SK-N-SH (cell line): ENCODE measurements around the gene DLL3. TPM values are rescaled to one million over a fixed set of nuclear protein-coding genes. Genes with fewer than 3 reads are reported as not detected.

Source experiments
- CTCF ChIA-PET: fragments of 300-600, 350-600 bp; formaldehyde crosslinking; extraction: SDS; loops from one replicate; lab custom pipeline; 2021; lab: Yijun Ruan, JAX
- POLR2A ChIA-PET: fragments of 350-600 bp; sonication (Branson Sonifier 250); formaldehyde crosslinking; extraction: SDS; loops from one replicate; lab custom pipeline; 2020; ENCODE audit warnings: antibody characterized with exemption, inconsistent platforms; lab: Yijun Ruan, JAX
- DNase-seq: peaks from one replicate; pipeline ENCODE4 v3.0.0; 2012
- H2AFZ ChIP-seq: fragments of 200-600 bp; sonication (generic); 2 replicates; pipeline ENCODE4 v1.8.1; 2016; ENCODE audit warnings: antibody characterized with exemption, mild to moderate bottlenecking, low read depth
- H3F3A ChIP-seq: fragments of 200-600 bp; sonication (generic); replicated peaks from 2 replicates; pipeline ENCODE3; 2016; ENCODE audit warnings: antibody characterized with exemption, mild to moderate bottlenecking; ENCODE audit not compliant: insufficient read depth
- H3K27ac ChIP-seq, 2 experiments: fragments of 200-500 bp in 1 of 2; fragments of 200-600 bp in 1 of 2; sonication (Bioruptor generic) in 1 of 2; sonication (generic), shearing (Covaris generic) in 1 of 2; 2 replicates each; pipeline versions ENCODE4 v1.5.1 to v1.6.1; 2014 to 2016; ENCODE audit warnings: low read depth in 2 of 2, inconsistent platforms in 1 of 2, low read length in 1 of 2, mild to moderate bottlenecking in 1 of 2, mixed read lengths in 1 of 2
- H3K27me3 ChIP-seq: fragments of 200-600 bp; sonication (generic), shearing (Covaris generic); 2 replicates; pipeline ENCODE4 v1.6.1; 2016; ENCODE audit warnings: mixed run types; ENCODE audit not compliant: insufficient read depth
- H3K36me3 ChIP-seq, 2 experiments: fragments of 200-500 bp in 1 of 2; fragments of 200-600 bp in 1 of 2; sonication (Bioruptor generic) in 1 of 2; sonication (generic) in 1 of 2; replicated peaks in 1 of 2; 2 replicates each; pipeline versions ENCODE3 to v1.5.1; 2014 to 2016; ENCODE audit warnings: low read length in 1 of 2, mild to moderate bottlenecking in 1 of 2; ENCODE audit not compliant: insufficient read depth in 2 of 2, control insufficient read depth in 1 of 2
- H3K4me1 ChIP-seq, 2 experiments: fragments of 200-500 bp in 1 of 2; fragments of 200-600 bp in 1 of 2; sonication (Bioruptor generic) in 1 of 2; sonication (generic), shearing (Covaris generic) in 1 of 2; 2 replicates each; pipeline versions ENCODE4 v1.5.1 to v1.6.1; 2014 to 2016; ENCODE audit warnings: low read depth in 1 of 2, low read length in 1 of 2, mixed run types in 1 of 2; ENCODE audit not compliant: insufficient read depth in 2 of 2, control insufficient read depth in 1 of 2
- H3K4me2 ChIP-seq: fragments of 200-600 bp; sonication (generic), shearing (Covaris generic); 2 replicates; pipeline ENCODE4 v1.6.1; 2017; ENCODE audit warnings: mixed run types
- H3K4me3 ChIP-seq, 2 experiments: fragments of 200-500 bp in 1 of 2; fragments of 200-600 bp in 1 of 2; sonication (Bioruptor generic) in 1 of 2; sonication (generic), shearing (Covaris generic) in 1 of 2; 2 replicates each; pipeline versions ENCODE4 v1.5.1 to v1.8.1; 2014 to 2016; ENCODE audit warnings: low read depth in 2 of 2, inconsistent platforms in 1 of 2, low read length in 1 of 2, mild to moderate bottlenecking in 1 of 2, mixed read lengths in 1 of 2, moderate library complexity in 1 of 2
- H3K79me2 ChIP-seq: fragments of 200-600 bp; sonication (generic); 2 replicates; pipeline ENCODE4 v1.8.1; 2017; ENCODE audit warnings: mild to moderate bottlenecking; ENCODE audit not compliant: insufficient read depth
- H3K9ac ChIP-seq: fragments of 200-600 bp; sonication (generic); 2 replicates; pipeline ENCODE4 v1.6.1; 2017; ENCODE audit warnings: mixed run types
- H3K9me2 ChIP-seq: fragments of 200-600 bp; sonication (generic); 2 replicates; pipeline ENCODE4 v1.6.1; 2017; ENCODE audit warnings: mixed run types
- H3K9me3 ChIP-seq: fragments of 200-600 bp; sonication (generic); 2 replicates; pipeline ENCODE4 v1.6.1; 2017; ENCODE audit warnings: mixed run types, mild to moderate bottlenecking, moderate library complexity
- H4K20me1 ChIP-seq: fragments of 200-600 bp; sonication (generic); 2 replicates; pipeline ENCODE4 v1.6.1; 2017; ENCODE audit warnings: mild to moderate bottlenecking, mixed run types; ENCODE audit not compliant: insufficient read depth
- CTCF ChIP-seq: fragments of 200-600 bp; sonication (generic); IDR thresholded peaks from 2 replicates; pipeline ENCODE4 v1.6.1; 2017; ENCODE audit warnings: antibody characterized with exemption, mild to moderate bottlenecking, moderate library complexity
- EP300 ChIP-seq, 2 experiments: IDR thresholded peaks; 2 replicates each; pipeline versions ENCODE4 v1.4.0 to v1.6.1; 2012; ENCODE audit warnings: borderline replicate concordance in 1 of 2, low read depth in 1 of 2, low read length in 1 of 2
- EZH2phosphoT487 ChIP-seq: fragments of 200-600 bp; sonication (generic); IDR thresholded peaks from 2 replicates; pipeline ENCODE4 v1.6.1; 2017; ENCODE audit warnings: low read depth, mixed run types, mild to moderate bottlenecking, antibody characterized with exemption, moderate library complexity, borderline replicate concordance
- FOXJ3 ChIP-seq: sonication (generic); formaldehyde crosslinking; IDR thresholded peaks from 2 replicates; pipeline ENCODE4 v1.5.1; 2020; ENCODE audit warnings: mild to moderate bottlenecking, missing genetic modification reagents
- FOXM1 ChIP-seq: IDR thresholded peaks from 2 replicates; pipeline ENCODE4 v1.4.0; 2012; ENCODE audit warnings: low read depth, mild to moderate bottlenecking
- IRF3 ChIP-seq: fragments of 150-350 bp; IDR thresholded peaks from 2 replicates; pipeline ENCODE4 v1.6.1; 2016; ENCODE audit warnings: mild to moderate bottlenecking, low read depth, low read length
- MEF2A ChIP-seq: IDR thresholded peaks from 2 replicates; pipeline ENCODE4 v1.4.0; 2012; ENCODE audit warnings: low read depth, borderline replicate concordance
- NFIC ChIP-seq: IDR thresholded peaks from 2 replicates; pipeline ENCODE4 v1.4.0; 2012; ENCODE audit warnings: borderline replicate concordance
- PBX3 ChIP-seq: IDR thresholded peaks from 2 replicates; pipeline ENCODE4; 2012
- POLR2AphosphoS5 ChIP-seq: IDR thresholded peaks from 2 replicates; pipeline ENCODE4 v1.6.1; 2012; ENCODE audit warnings: low read depth, low read length
- RAD21 ChIP-seq: IDR thresholded peaks from 2 replicates; pipeline ENCODE4 v1.6.1; 2012; ENCODE audit warnings: mild to moderate bottlenecking, low read length
- RCOR1 ChIP-seq: fragments of 150-350 bp; IDR thresholded peaks from 2 replicates; pipeline ENCODE4 v1.6.1; 2017; ENCODE audit warnings: antibody characterized with exemption, low read length
- SIN3A ChIP-seq: IDR thresholded peaks from 2 replicates; pipeline ENCODE4 v1.6.1; 2012; ENCODE audit warnings: low read depth, mild to moderate bottlenecking, low read length, moderate library complexity, borderline replicate concordance
- TEAD4 ChIP-seq: IDR thresholded peaks from 2 replicates; pipeline ENCODE4 v1.4.0; 2012; ENCODE audit warnings: mild to moderate bottlenecking, borderline replicate concordance; ENCODE audit not compliant: insufficient read depth
- USF1 ChIP-seq: IDR thresholded peaks from 2 replicates; pipeline ENCODE4 v1.4.0; 2012; ENCODE audit warnings: low read depth, borderline replicate concordance
- WGBS: methylation state at CpG from one replicate; pipeline ENCODE4 v1.1.6; 2017; ENCODE audit warnings: low lambda C conversion rate; 5-methylcytosine and 5-hydroxymethylcytosine counted together
- polyA plus RNA-seq, 3 experiments: library from polyadenylated mRNA; depleted of rRNA; stranded (reverse); fragments of >200 nt; gene quantifications; 2 replicates each; pipeline ENCODE4 v1.2.3, GENCODE V29; 2012

The DLL3 gene
- polyA plus RNA-seq, 1 of the 3 experiments (the other 2 are of a cell fraction): 4.7 TPM

- Histone ChIP-seq H3K9me2 (no peaks in the 10 kb centered on the region), H3K27me3 (no peaks in the 10 kb centered on the region), H3K9me3 (no peaks in the 10 kb centered on the region), H3K4me2 (no peak overlapping the region), H3K4me3 (no peak overlapping the region), H3F3A (peaks cover 3% of the 10 kb centered on the region), H3K36me3 (peaks cover 4 to 38% of the 10 kb centered on the region in 2 experiments), H2AFZ (no peak overlapping the region), H3K79me2 (peaks cover 5% of the 10 kb centered on the region; the same call in 1 of the 2 replicates), H3K4me1 (no peaks in the 10 kb centered on the region), H3K27ac (no peak overlapping the region), H4K20me1 (no peaks in the 10 kb centered on the region), H3K9ac (no peak overlapping the region)
- no peak for DNase-seq
- ChIA-PET CTCF (interaction anchor here (1.0 to 1.5 kb wide), 2 partner anchors 15 to 43 kb away, joined by 6 read pairs; partner anchors contain the start of gene EID2B), POLR2A (no interaction called here)
- TF ChIP-seq POLR2AphosphoS5: no peak
- TF ChIP-seq IRF3: no peak
- TF ChIP-seq MEF2A: no peak
- TF ChIP-seq RAD21: no peak
- no peak for TF ChIP-seq CTCF
- no peak for TF ChIP-seq FOXJ3 (CRISPR knock-in tag)
- TF ChIP-seq NFIC: no peak
- TF ChIP-seq RCOR1: no peak
- TF ChIP-seq TEAD4: no peak
- no peak for TF ChIP-seq EP300 (IDR thresholded peaks at IDR 0.05; ENCODE audit: borderline replicate concordance in 1 of 2, low read depth in 1 of 2, low read length in 1 of 2)
- no peak for TF ChIP-seq FOXM1
- no peak for TF ChIP-seq SIN3A
- 83% methylated on average over 7 of the region's 10 CpGs for WGBS
These were observed 9.0 kb upstream of the DLL3 start for GRCh38 chr19:39489756-39490155.

GRCh38 chr19:39492225-39492624, 6.5 kb upstream of the DLL3 start:
- no peak overlapping the region for H3K4me3 ChIP-seq
- POLR2A ChIA-PET: no interaction called here
- WGBS: 95% methylated on average over 6 of the region's 6 CpGs
- TF ChIP-seq CTCF: no peak
- no peak for TF ChIP-seq FOXJ3 (CRISPR knock-in tag)
- no peak for TF ChIP-seq USF1
- TF ChIP-seq EZH2phosphoT487: no peak
- TF ChIP-seq MEF2A: no peak
- TF ChIP-seq NFIC: no peak
- TF ChIP-seq PBX3: no peak
- DNase-seq: no peak
- no peak overlapping the region for H2AFZ ChIP-seq
- no peak overlapping the region for H3K27ac ChIP-seq
- no peaks in the 10 kb centered on the region for H3K9me3 ChIP-seq
- H3K4me2 ChIP-seq: no peak overlapping the region
- CTCF ChIA-PET: interaction anchor here (1.2 to 1.4 kb wide), 2 partner anchors 10 to 41 kb away, joined by 4 to 5 read pairs; partner anchors contain the start of gene EID2B
- H3K79me2 ChIP-seq: no peaks in the 10 kb centered on the region
- H3F3A ChIP-seq: peaks cover 3% of the 10 kb centered on the region
- peaks cover 4 to 21% of the 10 kb centered on the region in 2 experiments for H3K36me3 ChIP-seq
- no peaks in the 10 kb centered on the region for H3K9me2 ChIP-seq
- no peaks in the 10 kb centered on the region for H4K20me1 ChIP-seq
- H3K27me3 ChIP-seq: no peaks in the 10 kb centered on the region
- H3K9ac ChIP-seq: no peak overlapping the region
- no peaks in the 10 kb centered on the region for H3K4me1 ChIP-seq
